Activated T-helper 9 cell treated with anti-CD3 and anti-CD28 coated beads, Interleukin-2, amount 50 U/mL, for 16 hours (primary cell): Measurements from ENCODE around the gene EMC6.

ENCODE experiments used
- DNase-seq: peaks from one replicate; pipeline ENCODE4 v3.0.0-alpha.2; 2020; ENCODE audit warnings: low read depth

Gene EMC6

DNA sequence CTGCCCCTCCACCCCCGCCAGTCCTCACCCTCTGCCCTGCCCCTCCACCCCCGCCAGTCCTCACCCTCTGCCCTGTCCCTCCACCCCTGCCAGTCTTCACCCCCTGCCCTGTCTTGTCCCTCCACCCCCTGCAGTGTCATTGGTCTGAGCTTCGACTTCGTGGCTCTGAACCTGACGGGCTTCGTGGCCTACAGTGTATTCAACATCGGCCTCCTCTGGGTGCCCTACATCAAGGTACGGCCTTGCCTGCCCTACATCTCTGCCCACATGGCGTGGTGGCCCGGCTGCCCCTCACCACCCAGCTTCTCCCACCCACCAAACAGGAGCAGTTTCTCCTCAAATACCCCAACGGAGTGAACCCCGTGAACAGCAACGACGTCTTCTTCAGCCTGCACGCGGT lies 12.3 kb upstream of the EMC6 start:
- no peak for DNase-seq

DNA sequence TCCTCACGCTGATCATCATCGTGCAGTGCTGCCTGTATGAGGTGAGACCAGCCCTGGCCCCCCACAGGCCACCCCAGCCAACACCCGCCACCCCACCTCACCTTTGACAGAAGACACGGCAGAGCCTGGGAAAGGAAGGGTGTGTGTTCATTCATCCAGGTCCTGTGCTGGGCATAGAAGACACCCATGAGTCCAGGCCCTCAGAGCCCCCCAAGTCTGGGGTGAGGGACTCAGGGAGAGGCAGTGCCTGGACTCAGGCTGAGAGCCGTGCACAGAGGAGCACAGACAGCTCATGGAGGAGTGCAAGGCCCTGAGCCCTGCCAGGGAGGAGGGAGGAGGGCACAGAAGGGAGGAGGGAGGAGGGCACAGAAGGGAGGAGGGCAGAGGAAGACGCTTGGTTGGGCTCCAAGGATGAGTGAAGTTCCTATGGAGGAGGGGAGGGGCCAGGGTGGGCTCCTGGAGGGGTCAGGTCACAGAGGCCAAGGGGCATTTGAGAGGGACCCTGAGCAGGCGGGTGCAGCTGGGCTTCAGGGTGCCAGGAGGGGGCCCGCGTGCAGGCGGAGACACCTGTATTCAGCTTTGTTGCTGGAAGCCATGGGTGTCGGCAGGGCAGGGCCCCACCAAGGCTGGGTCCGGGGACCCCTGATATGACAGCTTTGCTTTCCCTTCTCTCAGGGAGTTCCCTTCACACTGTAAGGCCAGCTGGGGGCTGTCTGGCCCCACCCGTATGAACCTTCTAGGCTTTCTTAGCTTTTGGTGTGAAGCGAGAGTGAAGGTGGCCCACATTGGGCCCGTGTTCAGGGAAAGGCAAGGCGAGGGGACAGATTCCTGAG lies 11.6 kb upstream of the EMC6 start:
- DNase-seq, result no peak

DNA sequence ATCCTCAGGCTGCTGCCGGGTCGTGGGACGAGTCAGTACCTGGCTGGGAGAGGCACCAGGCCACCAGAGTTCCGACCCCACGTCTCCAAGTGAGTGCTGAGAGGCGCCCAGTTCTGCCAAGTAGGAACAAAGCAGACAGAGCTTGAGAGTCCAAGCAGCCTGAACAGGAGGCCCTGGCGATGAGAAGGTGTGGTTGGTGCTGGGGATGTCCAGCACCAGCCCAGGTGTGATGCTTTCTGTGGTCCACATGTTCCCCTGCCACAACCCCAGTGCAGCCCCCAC lies 11.1 kb upstream of the EMC6 start:
- no peak for DNase-seq

DNA sequence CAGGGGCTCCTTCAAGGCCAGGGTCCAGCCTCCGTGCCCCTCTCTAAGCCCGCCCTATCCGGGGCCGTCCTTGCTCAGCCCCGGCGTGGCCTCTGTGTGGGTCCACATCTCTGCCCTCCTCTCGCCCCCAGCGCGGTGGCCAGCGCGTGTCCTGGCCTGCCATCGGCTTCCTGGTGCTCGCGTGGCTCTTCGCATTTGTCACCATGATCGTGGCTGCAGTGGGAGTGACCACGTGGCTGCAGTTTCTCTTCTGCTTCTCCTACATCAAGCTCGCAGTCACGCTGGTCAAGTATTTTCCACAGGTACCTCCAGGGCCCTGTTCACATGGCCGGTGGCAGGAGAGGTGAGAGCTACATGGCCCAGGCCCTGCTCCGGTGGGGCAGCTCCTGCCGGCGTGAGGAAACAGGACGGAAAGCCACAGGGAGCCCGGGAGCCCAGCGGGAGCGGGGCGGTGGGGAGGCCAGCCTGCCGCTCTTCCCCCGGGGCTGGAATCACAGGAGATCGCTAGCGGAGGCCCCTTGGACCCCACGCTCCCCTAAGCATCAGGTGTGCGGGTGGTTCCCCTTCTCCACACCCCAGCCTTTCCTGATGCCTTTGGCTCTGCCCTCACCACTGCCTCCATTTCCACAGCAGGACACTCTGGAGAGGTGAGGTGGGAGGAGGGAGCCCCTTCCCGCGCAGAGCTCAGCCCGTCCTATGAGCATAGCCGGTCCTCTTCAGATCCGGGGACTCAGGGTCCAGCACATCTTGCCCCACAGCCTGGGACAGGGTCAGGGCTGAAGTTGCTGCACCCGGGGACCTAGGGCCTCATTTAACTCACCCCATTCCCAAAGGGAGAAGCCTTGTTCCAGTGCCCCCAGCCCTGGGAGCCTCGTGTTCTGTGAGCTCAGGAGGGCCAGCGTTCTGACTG lies 10.5 kb upstream of the EMC6 start:
- no peak for DNase-seq

DNA sequence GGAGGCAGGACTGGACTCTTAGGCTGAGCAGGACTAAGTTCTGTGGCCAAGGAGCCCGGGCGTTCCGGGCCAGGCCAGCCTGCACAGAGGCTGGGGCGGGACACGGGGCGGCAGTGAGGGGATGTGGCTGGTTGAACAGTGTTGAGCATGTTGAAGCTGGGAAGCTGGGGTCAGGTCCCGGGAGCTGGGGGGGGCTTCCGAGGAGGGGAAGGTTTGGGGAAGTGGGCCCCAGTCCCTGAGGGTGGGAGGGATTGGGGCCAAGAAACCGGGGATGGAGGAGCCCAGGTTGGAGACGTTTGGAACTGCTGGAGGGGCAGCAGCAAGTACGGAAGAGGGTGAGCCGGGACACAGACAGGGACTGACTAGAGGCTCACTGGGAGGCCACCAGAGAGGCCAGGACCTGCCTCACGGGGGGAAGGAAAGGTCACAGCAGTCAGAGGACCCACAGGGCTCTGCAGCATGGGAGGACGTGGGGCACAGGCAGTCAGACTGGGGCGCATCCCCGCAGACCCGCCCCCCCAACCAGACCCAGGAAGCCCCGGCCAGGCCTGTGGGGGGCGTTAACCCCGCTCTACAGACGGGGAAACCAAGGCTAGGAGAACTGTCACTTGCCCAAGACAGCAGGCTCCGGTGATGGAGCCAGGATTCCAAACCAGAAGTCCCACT lies 9.7 kb upstream of the EMC6 start:
- no peak for DNase-seq

DNA sequence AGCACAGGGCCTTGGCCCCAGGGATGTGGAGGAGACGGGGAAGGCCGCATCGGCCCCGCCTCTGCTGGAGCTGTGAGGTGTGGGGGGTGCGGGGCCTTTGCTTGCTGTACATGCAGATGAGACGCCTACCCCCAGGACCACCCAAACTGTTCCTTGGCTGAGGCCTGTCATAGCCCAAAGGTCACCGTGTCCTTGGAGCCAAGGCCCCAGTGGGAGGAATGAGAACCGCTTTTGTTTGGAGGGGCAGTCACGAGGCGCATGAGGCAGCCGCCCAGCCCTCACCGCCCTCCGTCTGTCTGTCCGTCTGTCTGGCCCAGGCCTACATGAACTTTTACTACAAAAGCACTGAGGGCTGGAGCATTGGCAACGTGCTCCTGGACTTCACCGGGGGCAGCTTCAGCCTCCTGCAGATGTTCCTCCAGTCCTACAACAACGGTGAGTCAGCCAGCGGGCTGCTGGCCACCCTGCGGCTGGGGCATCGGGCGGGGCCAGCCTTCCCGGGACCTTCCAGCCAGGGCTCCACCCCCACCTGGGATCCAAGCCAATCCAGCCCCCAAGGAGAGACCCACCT lies 9.0 kb upstream of the EMC6 start:
- DNase-seq, result no peak

DNA sequence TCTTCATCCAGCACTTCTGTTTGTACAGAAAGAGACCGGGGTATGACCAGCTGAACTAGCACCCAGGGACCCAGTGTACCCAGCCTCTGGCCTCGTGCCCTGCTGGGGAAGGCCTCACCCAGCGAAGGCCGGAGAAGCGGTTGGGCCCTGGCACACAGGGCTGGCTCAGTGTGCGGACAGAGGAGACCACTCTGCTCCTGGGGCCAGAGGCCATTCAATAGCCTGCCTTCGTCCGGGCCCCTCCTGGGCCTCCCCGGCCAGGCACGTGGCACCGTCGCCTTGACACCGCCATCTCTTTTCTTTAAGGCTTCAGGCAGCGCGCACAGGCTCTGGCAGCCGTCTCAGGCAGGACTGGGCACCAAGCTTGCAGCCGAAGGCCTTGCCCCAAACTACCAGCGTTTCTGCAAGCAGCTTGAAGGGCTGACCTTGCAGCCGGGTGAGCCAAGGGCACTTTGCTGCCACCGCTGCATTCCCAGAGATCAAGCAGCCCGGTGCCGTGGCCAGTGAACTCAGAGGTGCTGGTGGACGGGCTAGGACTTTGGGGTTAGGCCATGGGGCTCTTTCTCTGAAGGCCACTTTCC lies 8.2 kb upstream of the EMC6 start:
- DNase-seq, result no peak

DNA sequence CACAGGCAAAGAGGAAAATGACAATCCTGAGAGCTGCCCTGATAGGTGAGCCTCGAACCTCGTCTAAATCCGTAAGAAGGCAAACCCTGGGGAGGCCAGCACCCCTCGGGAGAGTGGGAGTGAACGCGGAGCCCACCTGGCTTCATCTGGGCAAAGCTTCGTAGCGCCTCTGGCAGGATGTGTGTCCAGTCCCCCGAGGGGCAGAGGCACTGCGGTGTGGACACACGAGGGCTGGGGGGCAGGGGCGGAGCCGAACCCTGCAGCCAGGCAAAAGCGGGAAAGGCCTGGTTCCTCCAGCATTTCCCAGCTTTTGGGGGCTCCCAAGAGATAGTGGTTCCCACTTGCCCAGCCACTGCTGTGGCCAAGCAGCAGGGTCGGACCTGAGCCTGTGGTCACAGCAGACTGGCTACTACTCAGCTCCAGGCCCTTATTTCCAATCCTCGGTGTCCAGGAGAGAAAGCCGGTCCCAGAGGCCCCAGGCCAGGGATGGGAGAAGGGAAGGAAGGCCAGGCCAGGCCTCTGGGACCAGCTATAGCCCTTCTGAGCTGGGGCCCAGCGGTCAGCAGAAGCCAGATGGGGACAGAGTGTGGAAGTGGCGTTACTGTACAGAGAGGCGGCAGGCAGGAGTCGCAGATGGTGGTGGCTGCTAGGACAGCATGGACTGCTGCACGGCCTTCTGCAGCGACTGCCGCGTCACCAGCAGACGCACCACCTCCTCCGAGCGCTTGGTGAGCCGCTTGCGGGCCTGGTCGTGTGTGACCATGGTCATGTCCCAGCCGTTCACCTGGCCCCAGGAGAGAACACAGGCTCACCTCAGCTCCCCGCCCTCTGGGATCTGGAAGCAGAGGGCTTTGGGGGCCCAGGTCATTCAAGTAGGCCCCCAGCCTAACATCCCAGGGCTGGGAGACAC lies 5.3 kb upstream of the EMC6 start:
- DNase-seq, result no peak

DNA sequence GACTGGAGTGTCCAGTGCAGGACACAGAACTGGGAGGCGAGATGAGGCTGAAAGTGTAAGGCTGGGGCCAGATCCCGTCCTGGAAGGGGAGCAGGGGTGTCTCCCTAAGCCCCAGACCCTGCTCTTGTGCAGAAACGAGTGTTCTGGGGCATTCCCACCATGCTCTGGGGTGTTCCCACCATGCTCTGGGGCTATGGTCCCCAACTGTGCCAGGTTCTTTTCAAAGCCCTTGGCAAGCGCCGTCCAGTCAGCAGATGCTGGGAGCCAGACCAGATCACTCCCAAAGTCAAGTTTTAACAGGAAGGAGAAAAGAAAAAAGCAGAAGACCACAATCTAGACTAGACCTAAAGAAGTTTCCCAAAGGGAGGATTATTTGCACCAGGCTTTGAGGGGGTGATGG lies 2.8 kb upstream of the EMC6 start:
- no peak for DNase-seq

DNA sequence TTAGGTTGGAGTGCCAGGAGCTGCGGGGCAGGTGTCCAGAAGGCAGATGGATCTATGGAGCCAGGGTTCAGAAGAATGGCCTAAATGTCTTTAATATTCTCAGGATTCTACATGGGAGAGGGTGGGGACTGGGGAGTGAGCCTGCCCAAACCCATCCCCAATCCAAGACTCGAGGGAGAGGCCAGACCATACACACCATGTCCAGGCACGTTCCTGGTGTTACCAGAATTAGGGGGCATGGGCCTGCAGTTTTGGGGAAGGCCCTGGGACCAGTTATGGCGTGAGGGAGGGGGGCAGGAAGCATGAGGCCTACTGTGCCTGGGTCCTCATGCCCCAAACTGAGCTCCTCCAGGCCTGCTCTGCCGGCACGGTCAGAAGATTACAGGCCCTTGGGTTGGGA lies 2.1 kb upstream of the EMC6 start:
- no peak for DNase-seq

DNA sequence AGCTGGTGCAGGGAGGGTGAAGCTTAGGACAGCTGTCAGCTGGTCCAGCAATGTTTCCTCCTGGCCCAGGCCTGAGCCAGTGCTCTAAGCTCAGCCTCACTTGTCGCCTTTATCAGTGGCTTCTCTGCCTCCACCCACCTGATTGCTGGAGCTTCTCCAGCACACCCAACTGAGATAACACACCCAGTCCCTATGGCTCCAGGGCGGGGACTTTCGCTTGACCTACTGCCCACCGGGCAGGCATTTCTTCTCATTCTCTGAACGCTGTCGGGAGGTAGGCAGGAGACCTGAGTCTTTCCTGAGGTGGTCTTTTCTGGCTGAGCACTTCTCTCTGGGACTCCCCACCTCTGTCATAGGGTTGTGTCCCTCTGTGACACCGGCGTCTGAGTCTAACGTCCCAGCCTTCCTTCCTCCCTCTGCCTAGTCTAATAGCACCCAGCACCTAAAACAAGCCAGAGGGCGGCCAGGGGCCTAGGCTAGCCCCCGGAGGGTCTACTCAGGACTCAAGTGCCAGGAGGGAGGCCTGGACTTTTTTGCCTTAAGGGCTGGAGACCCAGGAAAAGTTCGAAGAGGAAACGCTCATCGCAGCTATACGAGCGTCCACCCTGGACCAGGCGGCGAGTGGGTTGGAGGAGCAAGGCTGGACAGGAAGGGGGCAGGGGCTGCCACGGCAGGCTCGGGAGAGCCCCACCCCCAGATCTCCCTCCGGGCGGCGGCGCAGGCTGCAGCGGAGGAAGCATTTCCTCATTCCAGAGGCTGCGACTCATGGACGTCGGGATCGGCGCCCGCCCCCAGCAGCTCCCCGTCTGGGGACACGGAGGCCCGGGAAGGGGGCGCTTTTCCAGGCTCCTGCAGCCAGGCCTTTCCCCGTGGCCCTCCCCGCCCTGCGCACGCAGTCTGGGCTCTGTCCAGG lies 990 bp upstream of the EMC6 start:
- no peak for DNase-seq

DNA sequence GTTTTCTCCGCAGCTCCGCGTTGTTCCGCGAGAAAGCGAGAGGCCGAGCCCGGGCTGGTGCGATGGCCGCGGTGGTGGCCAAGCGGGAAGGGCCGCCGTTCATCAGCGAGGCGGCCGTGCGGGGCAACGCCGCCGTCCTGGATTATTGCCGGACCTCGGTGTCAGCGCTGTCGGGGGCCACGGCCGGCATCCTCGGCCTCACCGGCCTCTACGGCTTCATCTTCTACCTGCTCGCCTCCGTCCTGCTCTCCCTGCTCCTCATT lies 404 bp downstream of the EMC6 start:
- DNase-seq, result no peak

DNA sequence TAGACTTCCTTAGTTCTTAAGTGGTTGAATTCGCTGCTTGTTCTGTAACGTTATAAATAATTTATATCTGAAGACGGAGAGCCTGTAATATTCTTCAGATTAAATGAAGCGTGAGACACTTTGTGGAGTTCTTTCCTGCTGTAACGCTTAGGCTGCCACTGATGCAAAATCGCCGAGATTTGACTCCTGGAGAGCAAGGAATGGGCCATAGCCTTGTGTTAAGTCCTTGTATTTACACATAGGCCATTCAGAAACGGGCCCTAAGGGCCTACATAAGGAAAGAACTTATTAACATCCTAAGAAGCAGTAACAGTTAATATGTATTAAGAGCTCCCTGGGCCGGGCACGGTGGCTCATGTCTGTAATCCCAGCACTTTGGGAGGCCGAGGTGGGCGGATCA lies 936 bp downstream of the EMC6 start:
- DNase-seq, result no peak

DNA sequence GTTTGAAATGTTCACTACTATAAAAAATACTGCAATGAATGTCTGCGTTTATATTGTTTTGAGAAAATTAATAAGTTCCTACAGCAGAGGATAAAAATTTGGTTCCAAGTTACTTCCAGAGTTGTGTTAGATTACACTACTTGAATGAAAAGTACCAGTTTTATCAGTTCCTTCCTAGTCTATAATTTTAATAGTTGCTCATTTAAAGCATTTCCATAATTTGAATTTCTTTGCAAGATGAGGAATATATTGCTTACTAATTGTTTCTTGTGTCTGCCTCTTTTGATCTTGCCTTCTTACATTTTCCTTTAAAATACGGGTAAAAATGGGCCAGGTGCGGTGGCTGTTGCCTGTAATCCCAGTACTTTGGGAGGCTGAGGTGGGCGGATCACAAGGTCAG lies 4.0 kb downstream of the EMC6 start:
- no peak for DNase-seq

DNA sequence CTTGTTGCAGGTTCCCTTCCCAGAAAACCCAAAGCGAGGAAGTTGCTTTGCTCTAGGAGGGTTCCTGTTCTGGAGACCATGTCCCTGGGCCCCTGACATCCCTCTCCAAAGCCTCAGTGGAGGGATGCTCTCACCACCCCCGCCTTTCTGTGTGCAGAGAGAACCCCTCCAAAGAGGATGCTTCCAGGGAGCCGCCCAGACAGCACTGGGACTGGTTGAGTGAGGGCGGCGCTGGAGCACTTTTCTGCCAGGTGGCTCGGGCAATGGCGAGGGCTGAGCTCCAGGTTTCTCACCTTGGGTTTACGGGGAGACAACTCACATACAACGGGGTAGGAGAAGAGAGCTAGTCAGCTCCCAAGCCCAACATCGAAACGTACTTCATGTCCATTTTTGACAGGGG lies 7.3 kb downstream of the EMC6 start:
- DNase-seq, result no peak

DNA sequence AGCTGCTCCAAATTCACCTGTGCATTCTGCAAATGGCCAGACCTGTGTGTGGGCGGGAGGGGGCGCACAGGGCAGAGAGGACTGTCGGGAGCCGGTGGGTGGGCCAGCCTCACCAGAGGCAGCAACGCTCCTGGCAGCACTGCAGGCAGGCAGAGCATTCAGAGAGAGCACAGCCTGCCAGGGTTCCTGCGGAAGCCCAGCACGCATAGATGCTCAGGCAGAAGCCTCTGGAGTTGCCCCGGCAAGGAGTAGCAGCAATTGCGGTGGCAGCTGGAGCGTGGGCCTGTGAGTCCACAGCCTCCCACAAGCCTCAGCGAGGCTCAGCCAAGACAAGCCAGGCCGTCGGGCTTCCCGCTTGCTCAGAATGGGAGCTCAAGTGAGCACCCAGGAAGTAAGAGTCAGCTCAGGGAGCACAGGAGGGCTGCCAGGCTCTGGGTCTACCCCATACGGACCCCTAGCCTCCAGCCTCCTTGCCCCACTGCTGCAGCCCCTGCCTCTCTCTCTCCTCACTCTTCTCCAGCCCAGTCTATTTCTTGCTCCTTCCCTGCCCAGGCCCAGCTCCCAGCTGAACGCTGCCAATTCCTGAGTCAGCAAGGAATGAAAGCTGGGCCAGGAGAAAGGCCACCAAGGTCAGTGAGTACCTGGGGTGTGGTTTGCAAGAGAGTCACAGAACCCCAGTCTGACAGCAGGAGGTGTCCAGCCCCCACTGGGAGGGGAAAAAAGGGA lies 9.6 kb downstream of the EMC6 start:
- no peak for DNase-seq

DNA sequence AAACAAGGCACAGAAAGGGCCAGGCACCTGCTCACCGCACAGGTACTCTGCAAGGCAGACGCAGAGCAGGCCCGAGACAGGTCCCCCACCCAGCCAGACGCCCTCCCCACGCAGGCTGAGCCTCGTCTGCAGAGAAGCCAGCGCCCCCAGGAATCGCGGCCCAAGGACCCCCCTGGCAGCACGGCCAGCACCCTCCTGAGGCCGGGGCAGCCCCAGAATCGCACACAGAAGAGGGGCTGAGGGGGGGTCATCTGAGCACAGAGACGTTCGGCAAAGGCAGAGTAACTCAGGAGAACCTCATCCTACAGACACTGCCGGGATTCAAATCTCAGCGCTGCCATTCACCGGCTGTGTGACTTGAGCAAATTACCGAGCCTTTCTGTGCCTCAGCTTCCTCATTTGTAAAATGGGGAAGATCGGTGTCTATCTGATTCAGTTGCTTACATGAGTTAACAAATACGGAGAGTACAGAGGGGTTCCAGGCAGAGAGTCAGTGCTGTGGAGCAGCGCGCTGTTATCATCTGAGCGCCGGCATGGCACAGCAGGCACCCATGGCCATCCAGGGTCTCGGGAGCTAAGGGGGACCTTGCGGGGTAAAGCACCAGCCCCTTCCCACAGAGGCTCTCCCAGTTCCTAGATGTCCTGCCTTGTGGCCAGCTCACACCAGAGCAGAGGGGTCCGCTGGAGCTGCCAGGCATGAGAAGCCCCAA lies 10.4 kb downstream of the EMC6 start:
- DNase-seq, result no peak

DNA sequence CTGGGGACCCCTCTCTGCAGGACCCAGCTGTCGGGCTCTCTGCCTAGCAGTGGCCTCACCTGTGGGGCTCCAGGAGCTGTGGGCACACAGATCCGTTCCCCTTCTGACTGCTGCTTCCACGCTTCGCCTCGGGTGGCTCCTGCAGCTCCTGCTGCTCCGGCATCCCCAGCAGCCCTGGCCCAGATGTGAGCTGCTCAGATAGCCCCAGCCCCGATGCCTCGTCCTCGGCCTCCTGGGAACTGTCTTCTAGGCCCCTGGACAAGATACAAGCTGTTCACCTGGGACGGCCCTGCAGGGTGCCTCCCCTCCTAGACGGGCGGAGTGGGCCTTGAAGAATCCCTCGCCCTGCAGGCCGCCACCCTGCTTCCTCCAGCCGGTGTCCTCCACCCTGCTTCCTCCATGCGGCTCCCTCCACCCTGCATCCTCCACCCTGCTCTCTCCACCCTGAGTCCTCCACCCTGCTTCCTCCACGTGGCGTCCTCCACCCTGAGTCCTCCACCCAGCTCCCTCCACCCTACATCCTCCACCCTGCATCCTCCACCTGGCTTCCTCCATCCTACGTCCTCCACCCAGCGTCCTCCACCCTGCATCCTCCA lies 11.0 kb downstream of the EMC6 start:
- no peak for DNase-seq

DNA sequence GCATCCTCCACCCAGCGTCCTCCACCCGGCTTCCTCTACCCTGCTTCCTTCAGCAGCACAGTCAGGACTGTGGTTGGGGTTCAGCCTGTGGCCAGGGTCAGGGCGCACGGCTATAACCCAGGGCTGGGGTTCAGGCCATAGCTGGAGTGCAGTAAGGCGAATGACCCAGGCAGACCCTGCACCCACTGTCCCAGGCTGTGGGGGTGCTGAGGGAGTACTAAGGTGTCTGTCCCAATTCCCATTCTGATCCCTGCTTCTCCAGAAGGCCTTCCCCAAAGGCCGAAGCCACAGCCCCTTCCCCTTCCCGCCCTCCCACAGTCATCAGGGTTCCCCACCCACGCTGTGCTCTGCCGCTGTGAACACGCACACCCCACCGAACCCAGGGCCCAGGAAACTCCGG lies 12.4 kb downstream of the EMC6 start:
- no peak for DNase-seq
